Measurements from ENCODE around the gene CAMTA1.

Gene CAMTA1

GRCh38 chr1:7608628-7609305 lies 823.5 kb downstream of the CAMTA1 start:
- no peak for TF ChIP-seq CTCF (conservative IDR thresholded peaks at IDR 0.05; ENCODE audit: low read length)
- no peak overlapping the region for H3K4me3 ChIP-seq (ENCODE audit: low read length)
- no peak for DNase-seq (ENCODE audit: low read depth)

- H3K4me3 ChIP-seq (ENCODE audit: low read length): no peak overlapping the region
- no peak for TF ChIP-seq CTCF (conservative IDR thresholded peaks at IDR 0.05; ENCODE audit: low read length)
- DNase-seq (ENCODE audit: low read depth): no peak
These were observed 824.2 kb downstream of the CAMTA1 start for GRCh38 chr1:7609311-7609994.

GRCh38 chr1:7610106-7610731 lies 825.0 kb downstream of the CAMTA1 start:
- TF ChIP-seq CTCF (conservative IDR thresholded peaks at IDR 0.05; ENCODE audit: low read length): no peak
- DNase-seq (ENCODE audit: low read depth): no peak
- no peak overlapping the region for H3K4me3 ChIP-seq (ENCODE audit: low read length)

GRCh38 chr1:7610936-7611335 lies 825.7 kb downstream of the CAMTA1 start:
- no peak for DNase-seq (ENCODE audit: low read depth)
- H3K4me3 ChIP-seq (ENCODE audit: low read length): no peak overlapping the region
- no peak for TF ChIP-seq CTCF (conservative IDR thresholded peaks at IDR 0.05; ENCODE audit: low read length)

GRCh38 chr1:7611421-7612010 lies 826.3 kb downstream of the CAMTA1 start:
- TF ChIP-seq CTCF (conservative IDR thresholded peaks at IDR 0.05; ENCODE audit: low read length): no peak
- H3K4me3 ChIP-seq (ENCODE audit: low read length): no peak overlapping the region
- DNase-seq (ENCODE audit: low read depth): no peak

GRCh38 chr1:7613106-7613850 lies 828.0 kb downstream of the CAMTA1 start:
- DNase-seq (ENCODE audit: low read depth): no peak
- H3K4me3 ChIP-seq (ENCODE audit: low read length): no peak overlapping the region
- no peak for TF ChIP-seq CTCF (conservative IDR thresholded peaks at IDR 0.05; ENCODE audit: low read length)
